MM.1S (cell line): Measurements from ENCODE around the gene PRRX2.

ENCODE experiments used
- DNase-seq: peaks from one replicate; pipeline ENCODE4 v3.0.0-alpha.2; 2015
- H2AFZ ChIP-seq: fragments of 300-600 bp; sonication (generic); 2 replicates; pipeline ENCODE4 v1.6.0; 2016; ENCODE audit warnings: antibody characterized with exemption, low read length
- H3F3A ChIP-seq: fragments of 300-600 bp; sonication (generic); 2 replicates; pipeline ENCODE4 v1.6.1; 2016; ENCODE audit warnings: mild to moderate bottlenecking, antibody characterized with exemption, low read length, moderate library complexity, mixed read lengths; ENCODE audit not compliant: insufficient read depth
- H3K27ac ChIP-seq: fragments of 300-600 bp; sonication (generic); 2 replicates; pipeline ENCODE4 v1.5.1; 2016; ENCODE audit warnings: mild to moderate bottlenecking, low read length
- H3K27me3 ChIP-seq: fragments of 300-600 bp; sonication (generic); replicated peaks from 2 replicates; pipeline ENCODE4 v1.6.0; 2016; ENCODE audit warnings: low read length; ENCODE audit not compliant: insufficient read depth
- H3K36me3 ChIP-seq: fragments of 300-600 bp; sonication (generic); replicated peaks from 2 replicates; pipeline ENCODE4 v1.6.1; 2016; ENCODE audit warnings: mild to moderate bottlenecking, low read length, mixed read lengths; ENCODE audit not compliant: insufficient read depth
- H3K4me1 ChIP-seq: fragments of 300-600 bp; sonication (generic); 2 replicates; pipeline ENCODE4 v1.6.1; 2016; ENCODE audit warnings: low read length, mixed read lengths
- H3K4me2 ChIP-seq: fragments of 300-600 bp; sonication (generic); 2 replicates; pipeline ENCODE4 v1.6.0; 2016; ENCODE audit warnings: low read depth, low read length
- H3K4me3 ChIP-seq: fragments of 300-600 bp; sonication (generic); 2 replicates; pipeline ENCODE4 v1.5.1; 2016; ENCODE audit warnings: low read length, mixed read lengths
- H3K79me2 ChIP-seq: fragments of 300-600 bp; sonication (generic); 2 replicates; pipeline ENCODE4 v1.6.1; 2016; ENCODE audit warnings: mixed run types, low read length, mixed read lengths
- H3K9ac ChIP-seq: fragments of 300-600 bp; sonication (generic); 2 replicates; pipeline ENCODE4 v1.6.1; 2016; ENCODE audit warnings: low read length, mixed read lengths
- H3K9me2 ChIP-seq: fragments of 300-600 bp; sonication (generic); replicated peaks from 2 replicates; pipeline ENCODE4 v1.6.1; 2016; ENCODE audit warnings: mild to moderate bottlenecking, low read length, mixed read lengths; ENCODE audit not compliant: insufficient read depth
- H3K9me3 ChIP-seq: fragments of 300-600 bp; sonication (generic); replicated peaks from 2 replicates; pipeline ENCODE4 v1.6.1; 2016; ENCODE audit warnings: mild to moderate bottlenecking, low read length, mixed read lengths; ENCODE audit not compliant: insufficient read depth
- H4K20me1 ChIP-seq: fragments of 300-600 bp; sonication (generic); 2 replicates; pipeline ENCODE4 v1.6.1; 2016; ENCODE audit warnings: mild to moderate bottlenecking, low read length, moderate library complexity, mixed read lengths; ENCODE audit not compliant: insufficient read depth
- CTCF ChIP-seq: fragments of 300-600 bp; sonication (generic); IDR thresholded peaks from 2 replicates; pipeline ENCODE4 v1.5.1; 2016; ENCODE audit warnings: antibody characterized with exemption, low read length, mixed read lengths
- EZH2 ChIP-seq: fragments of 300-600 bp; sonication (generic); optimal IDR thresholded peaks from 2 replicates; pipeline ENCODE3; 2017; ENCODE audit warnings: low read depth, mild to moderate bottlenecking, antibody characterized with exemption, low read length, mixed read lengths
- EZH2phosphoT487 ChIP-seq: fragments of 300-600 bp; sonication (generic); IDR thresholded peaks from 2 replicates; pipeline ENCODE4 v1.6.1; 2018; ENCODE audit warnings: antibody characterized with exemption, low read length

The PRRX2 gene

DNA sequence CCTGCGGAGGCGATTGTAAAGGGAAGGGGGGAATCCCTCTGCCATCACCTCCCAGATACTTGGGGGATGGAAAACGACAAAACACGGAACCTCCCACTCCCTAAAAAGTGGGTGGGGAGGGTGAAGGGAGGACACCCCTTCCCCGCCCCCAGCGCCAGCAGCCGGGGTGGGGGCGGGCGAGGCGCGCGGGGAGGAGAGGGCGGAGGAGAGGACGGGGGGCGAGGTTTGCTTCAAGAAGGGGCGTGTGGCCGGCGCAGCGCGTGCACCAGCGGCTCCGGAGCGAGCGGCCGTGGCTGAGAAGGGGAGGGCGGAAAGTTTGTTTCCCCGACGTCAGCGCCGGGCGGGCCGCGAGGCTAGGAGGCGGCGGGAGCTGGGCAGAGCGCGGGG, at the start of gene PRRX2:
Gene PRRX2 (plus strand): TSS at position 259 of the 387 bp plus-strand sequence. CDS start 221 bp downstream, outside the sequence.
- Histone ChIP-seq H3K9me2 (no peaks in the 10 kb centered on the region), H3K27me3 (peaks cover 60% of the 10 kb centered on the region), H3F3A (no peaks in the 10 kb centered on the region), H3K4me2 (peak within 1 kb of the TSS; percentile 55), H2AFZ (peak within 1 kb of the TSS; percentile 58; the same call in 1 of the 2 replicates), H3K27ac (no peak within 1 kb of the TSS), H3K36me3 (no peaks in the 10 kb centered on the region), H3K79me2 (no peaks in the 10 kb centered on the region), H3K4me1 (no peaks in the 10 kb centered on the region), H3K9me3 (no peaks in the 10 kb centered on the region), H4K20me1 (no peaks in the 10 kb centered on the region), H3K9ac (no peak within 1 kb of the TSS), H3K4me3 (peak within 1 kb of the TSS; percentile 40)
- TF ChIP-seq EZH2phosphoT487 (no peak), CTCF (no peak), EZH2 (no peak)
- DNase-seq, result no peak

- H3K27me3 ChIP-seq, result peaks cover 76% of the 10 kb centered on the region
- H3K9me3 ChIP-seq, result no peaks in the 10 kb centered on the region
- no peak overlapping the region for H2AFZ ChIP-seq
- H3K9ac ChIP-seq, result no peak overlapping the region
- no peaks in the 10 kb centered on the region for H3F3A ChIP-seq
- peak; percentile 58 for TF ChIP-seq CTCF
- no peak for TF ChIP-seq EZH2phosphoT487
- no peaks in the 10 kb centered on the region for H3K36me3 ChIP-seq
- no peaks in the 10 kb centered on the region for H3K4me1 ChIP-seq
- no peak overlapping the region for H3K4me2 ChIP-seq
- no peaks in the 10 kb centered on the region for H3K9me2 ChIP-seq
- no peak overlapping the region for H3K4me3 ChIP-seq
- peak; percentile 48 for DNase-seq
- H3K27ac ChIP-seq, result no peak overlapping the region
- no peaks in the 10 kb centered on the region for H4K20me1 ChIP-seq
- no peaks in the 10 kb centered on the region for H3K79me2 ChIP-seq
Observed at GRCh38 chr9:129617167-129617566, 48.3 kb upstream of the PRRX2 start.

DNA sequence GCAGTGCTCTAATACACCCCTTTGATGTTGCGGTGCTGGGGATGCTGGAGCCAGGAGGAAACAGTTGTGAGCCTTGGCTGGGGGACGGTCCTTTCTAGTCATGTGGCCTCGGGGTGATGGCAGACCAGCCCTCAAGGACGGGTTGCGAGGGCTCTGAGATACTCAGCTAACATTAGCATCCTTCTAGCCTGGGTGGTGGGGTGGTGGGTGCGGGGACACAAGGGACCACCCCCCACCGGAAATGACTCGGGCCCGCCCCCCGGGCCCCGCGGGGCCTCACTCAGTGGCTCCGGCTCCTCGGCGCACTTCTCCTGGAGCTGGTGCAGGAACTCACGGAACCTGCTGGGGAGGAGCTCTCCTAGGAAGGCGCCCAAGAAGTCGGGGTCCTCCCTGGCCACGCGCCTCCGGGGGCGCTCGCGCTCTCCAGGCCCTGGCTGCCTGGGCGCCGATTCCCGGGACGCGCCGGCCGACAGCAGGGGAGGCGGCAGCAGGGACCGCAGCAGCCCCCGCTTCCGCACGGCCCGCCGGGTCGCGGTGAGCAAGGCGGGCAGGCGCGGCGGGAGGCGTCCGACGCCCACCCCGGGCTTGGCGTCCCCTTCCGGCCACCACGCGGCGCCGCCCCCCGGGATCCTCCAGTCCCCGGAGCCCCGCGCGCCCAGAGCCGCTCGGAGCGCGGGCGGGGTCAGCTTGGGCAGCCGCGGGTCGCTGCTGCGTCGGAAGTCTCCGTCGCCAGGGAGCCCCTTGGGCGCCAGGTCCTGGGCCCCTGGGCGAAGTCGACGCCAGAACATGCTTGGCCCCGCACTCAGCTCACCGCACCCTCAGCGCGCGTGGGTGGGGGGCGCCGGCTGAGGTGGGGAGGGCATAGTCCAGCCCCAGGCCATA, 45.4 kb upstream of the PRRX2 start:
- Histone ChIP-seq H4K20me1 (no peaks in the 10 kb centered on the region), H3K9me2 (no peaks in the 10 kb centered on the region), H3F3A (peaks cover 3% of the 10 kb centered on the region), H3K27ac (no peak overlapping the region), H3K79me2 (no peaks in the 10 kb centered on the region), H3K9ac (no peak overlapping the region), H3K36me3 (no peaks in the 10 kb centered on the region), H3K4me2 (no peak overlapping the region), H3K4me1 (0 out of 2 replicates have a peak, but pooled peaks cover 2% of the 10 kb centered on the region), H3K27me3 (peaks cover 47% of the 10 kb centered on the region), H3K9me3 (no peaks in the 10 kb centered on the region), H3K4me3 (no peak overlapping the region), H2AFZ (no peak overlapping the region)
- DNase-seq, result no peak
- no peak for TF ChIP-seq CTCF
- TF ChIP-seq EZH2phosphoT487, result no peak
- no peak for TF ChIP-seq EZH2
